IMR-90 (cell line): ENCODE data around the gene CACNA1G. TPM values are rescaled to one million over a fixed set of nuclear protein-coding genes. Genes with fewer than 3 reads are reported as not detected.

Experiments
- ATAC-seq: fragments of 200-7000 bp; cut with Tn5 transposase; 2 replicates; pipeline ENCODE4 v1.9.1; 2020; ENCODE audit warnings: low read depth, mild to moderate bottlenecking, moderate library complexity
- BruUV-seq: library from RNA; stranded (reverse); fragments of 400-500 nt; replicated peaks from 2 replicates; lab custom pipeline; 2021; lab: Mats Ljungman, UMichigan
- CTCF ChIA-PET: fragments of 300-600 bp; formaldehyde crosslinking; extraction: SDS; loops from one replicate; lab custom pipeline; 2021; ENCODE audit warnings: antibody characterized with exemption; lab: Yijun Ruan, JAX
- POLR2A ChIA-PET: fragments of 300-600 bp; sonication (Branson Sonifier 250); formaldehyde crosslinking; loops from one replicate; lab custom pipeline; 2022; ENCODE audit warnings: antibody characterized with exemption; ENCODE audit not compliant: unreplicated experiment; lab: Charles Lee
- DNase-seq: peaks from one replicate; pipeline ENCODE4 v3.0.0; 2013
- H2AFZ ChIP-seq: replicated peaks from 2 replicates; pipeline ENCODE3; 2013; ENCODE audit warnings: low read length, mild to moderate bottlenecking; ENCODE audit not compliant: poor library complexity
- H2AK5ac ChIP-seq: 2 replicates; pipeline ENCODE4 v1.6.1; 2013; ENCODE audit warnings: low read depth, low read length, inconsistent platforms
- H2AK9ac ChIP-seq: replicated peaks from 2 replicates; pipeline ENCODE3; 2013; ENCODE audit warnings: mild to moderate bottlenecking, low read depth, low read length, moderate library complexity; ENCODE audit not compliant: poor library complexity
- H2BK120ac ChIP-seq: 2 replicates; pipeline ENCODE4 v1.6.1; 2013; ENCODE audit warnings: low read depth, low read length, inconsistent platforms
- H2BK15ac ChIP-seq: 3 replicates; pipeline ENCODE4 v1.6.1; 2013; ENCODE audit warnings: low read depth, low read length, inconsistent platforms
- H2BK20ac ChIP-seq: 2 replicates; pipeline ENCODE4 v1.6.1; 2013; ENCODE audit warnings: low read depth, mild to moderate bottlenecking, inconsistent platforms, low read length, moderate library complexity
- H2BK5ac ChIP-seq: 2 replicates; pipeline ENCODE4 v1.6.1; 2013; ENCODE audit warnings: mild to moderate bottlenecking, low read depth, low read length, inconsistent platforms; ENCODE audit not compliant: poor library complexity, severe bottlenecking
- H3K14ac ChIP-seq: replicated peaks from 2 replicates; pipeline ENCODE4 v1.6.1; 2013; ENCODE audit warnings: low read depth, low read length, inconsistent platforms
- H3K18ac ChIP-seq: 2 replicates; pipeline ENCODE4 v1.6.1; 2013; ENCODE audit warnings: low read depth, low read length, control low read depth
- H3K23ac ChIP-seq: 2 replicates; pipeline ENCODE4 v1.6.1; 2013; ENCODE audit warnings: low read depth, low read length, inconsistent platforms
- H3K27ac ChIP-seq: 2 replicates; pipeline ENCODE4 v1.5.1; 2013; ENCODE audit warnings: mild to moderate bottlenecking, control low read depth, low read length; ENCODE audit not compliant: insufficient read depth
- H3K27me3 ChIP-seq: 2 replicates; pipeline ENCODE4 v1.6.1; 2013; ENCODE audit warnings: low read length; ENCODE audit not compliant: control insufficient read depth, insufficient read depth
- H3K36me3 ChIP-seq: 2 replicates; pipeline ENCODE4 v1.6.1; 2013; ENCODE audit warnings: low read length, mixed read lengths; ENCODE audit not compliant: control insufficient read depth, insufficient read depth
- H3K4ac ChIP-seq: 2 replicates; pipeline ENCODE4 v1.6.1; 2013; ENCODE audit warnings: low read depth, low read length, inconsistent platforms
- H3K4me1 ChIP-seq: 2 replicates; pipeline ENCODE4 v1.6.1; 2013; ENCODE audit warnings: low read length, mixed read lengths; ENCODE audit not compliant: control insufficient read depth, insufficient read depth
- H3K4me2 ChIP-seq: 2 replicates; pipeline ENCODE4 v1.6.1; 2013; ENCODE audit warnings: low read depth, mild to moderate bottlenecking, control low read depth, low read length, moderate library complexity
- H3K4me3 ChIP-seq: 2 replicates; pipeline ENCODE4 v1.5.1; 2013; ENCODE audit warnings: low read depth, mild to moderate bottlenecking, control low read depth, low read length, moderate library complexity; ENCODE audit not compliant: insufficient read depth
- H3K56ac ChIP-seq: 2 replicates; pipeline ENCODE4 v1.6.1; 2013; ENCODE audit warnings: low read length, inconsistent platforms; ENCODE audit not compliant: insufficient read depth; ENCODE audit errors: extremely low read depth
- H3K79me1 ChIP-seq, 2 experiments: 2 replicates each; pipeline ENCODE4 v1.6.1; 2013; ENCODE audit warnings: low read length in 2 of 2, inconsistent platforms in 1 of 2, low read depth in 1 of 2
- H3K9ac ChIP-seq: 2 replicates; pipeline ENCODE4 v1.6.1; 2013; ENCODE audit warnings: low read depth, low read length, control low read depth
- H3K9me1 ChIP-seq: 2 replicates; pipeline ENCODE4 v1.6.1; 2013; ENCODE audit warnings: low read length, inconsistent platforms; ENCODE audit not compliant: insufficient read depth
- H3K9me3 ChIP-seq: 2 replicates; pipeline ENCODE4 v1.6.1; 2013; ENCODE audit warnings: low read length; ENCODE audit not compliant: control insufficient read depth, insufficient read depth
- H4K20me1 ChIP-seq: 2 replicates; pipeline ENCODE4 v1.6.1; 2013; ENCODE audit warnings: low read length, inconsistent platforms; ENCODE audit not compliant: insufficient read depth
- H4K5ac ChIP-seq: 2 replicates; pipeline ENCODE4 v1.6.1; 2013; ENCODE audit warnings: mild to moderate bottlenecking, low read depth, low read length, control low read depth
- H4K8ac ChIP-seq, 2 experiments: 2 replicates each; pipeline ENCODE4 v1.6.1; 2013; ENCODE audit warnings: low read depth in 2 of 2, low read length in 2 of 2, control low read depth in 1 of 2, inconsistent platforms in 1 of 2
- H4K91ac ChIP-seq: 2 replicates; pipeline ENCODE4 v1.6.1; 2013; ENCODE audit warnings: low read depth, low read length, inconsistent platforms; ENCODE audit not compliant: insufficient read depth
- BHLHE40 ChIP-seq: fragments of 150-350 bp; IDR thresholded peaks from 2 replicates; pipeline ENCODE4 v1.6.1; 2016; ENCODE audit warnings: mild to moderate bottlenecking, low read depth, low read length
- CEBPB ChIP-seq: IDR thresholded peaks from 2 replicates; pipeline ENCODE4 v1.6.1; 2012; ENCODE audit warnings: low read depth, low read length, improper control_type of control experiment
- FOS ChIP-seq: fragments of 150-350 bp; IDR thresholded peaks from 2 replicates; pipeline ENCODE4 v1.6.1; 2016; ENCODE audit warnings: low read depth, low read length
- MAFK ChIP-seq: IDR thresholded peaks from 2 replicates; pipeline ENCODE4 v1.6.1; 2012; ENCODE audit warnings: low read depth, low read length, improper control_type of control experiment
- MAZ ChIP-seq: IDR thresholded peaks from 2 replicates; pipeline ENCODE4 v1.6.1; 2012; ENCODE audit warnings: low read depth, mild to moderate bottlenecking, low read length, improper control_type of control experiment, moderate library complexity, borderline replicate concordance
- NFE2L2 ChIP-seq: fragments of 150-350 bp; IDR thresholded peaks from 2 replicates; pipeline ENCODE4 v1.6.1; 2016; ENCODE audit warnings: low read depth, mild to moderate bottlenecking, low read length
- RFX5 ChIP-seq: IDR thresholded peaks from 2 replicates; pipeline ENCODE4 v1.8.0; 2012; ENCODE audit warnings: low read depth, mild to moderate bottlenecking, low read length, moderate library complexity
- SMC3 ChIP-seq: fragments of 150-350 bp; IDR thresholded peaks from 2 replicates; pipeline ENCODE4 v1.6.1; 2016; ENCODE audit warnings: low read depth, mild to moderate bottlenecking, antibody characterized with exemption, low read length, moderate library complexity
- WGBS, 2 experiments: methylation state at CpG; one replicate each; pipeline versions ENCODE4 v1.1.5 to v1.1.7; 2013; ENCODE audit warnings: missing lambda C conversion rate in 2 of 2; ENCODE audit not compliant: insufficient read length in 1 of 2; ENCODE audit errors: extremely low coverage in 2 of 2; 5-methylcytosine and 5-hydroxymethylcytosine counted together
- dilution Hi-C: fragments of 300-500 bp; cut with HindIII; formaldehyde crosslinking; loops from one replicate; pipeline ENCODE4 v1.14.3; 2018; ENCODE audit warnings: low sequenced_read_pairs; ENCODE audit not compliant: unreplicated experiment
- in situ Hi-C: fragments of 300-500 bp; cut with MboI; formaldehyde crosslinking; loops from 3 replicates; pipeline ENCODE4 v1.14.3; 2019; ENCODE audit warnings: low sequenced_read_pairs, inconsistent platforms, mixed read lengths
- intact Hi-C: fragments of 100-400 bp; cut with micrococcal nuclease; formaldehyde crosslinking; loops from 2 replicates; pipeline ENCODE4 v1.10.0; 2022
- polyA plus RNA-seq, 3 experiments: library from polyadenylated mRNA; depleted of rRNA; stranded (reverse); fragments of >200 nt; gene quantifications; 2 replicates each; pipeline ENCODE4 v1.2.3, GENCODE V29; 2012; ENCODE audit warnings: low replicate concordance in 1 of 3
- total RNA-seq: library from RNA; depleted of rRNA; stranded (reverse); fragments of >200 nt; gene quantifications from 2 replicates; pipeline ENCODE4 v1.2.3, GENCODE V29; 2012
- TF ChIP-seq, protein P1 (sequence below): fragments of 150-350 bp; IDR thresholded peaks from 2 replicates; pipeline ENCODE4 v1.6.1; 2017; ENCODE audit warnings: mild to moderate bottlenecking, antibody characterized with exemption, low read length, low read depth

CACNA1G gene
- total and polyA plus RNA-seq, 2 of the 4 experiments (the other 2 are of a cell fraction): under 0.01 to 0.03 TPM

- Histone ChIP-seq H4K5ac (peak overlapping the region; percentile 58), H3K56ac (peak overlapping the region; percentile 34; the same call in 1 of the 2 replicates), H3K4me3 (no peak overlapping the region), H3K79me1 (peaks cover 0 to 18% of the 10 kb centered on the region in 2 experiments; a peak in 2 of 4 replicates), H3K4me2 (no peak overlapping the region), H4K8ac (peak overlapping the region; percentile 66 to 97), H4K20me1 (no peaks in the 10 kb centered on the region), H4K91ac (peak overlapping the region; percentile 96), H3K18ac (peak overlapping the region; percentile 65), H2BK15ac (peak overlapping the region; percentile 93), H3K27ac (peak overlapping the region; percentile 72), H2AK5ac (peak overlapping the region; percentile 98), H3K14ac (peak overlapping the region; percentile 97), H3K9me3 (no peaks in the 10 kb centered on the region), H2BK5ac (peak overlapping the region; percentile 95), H3K9ac (0 out of 2 replicates have a peak overlapping the region, but pooled peaks have one; percentile 16), H3K9me1 (peaks cover 41% of the 10 kb centered on the region), H3K36me3 (peaks cover 2% of the 10 kb centered on the region; the same call in 1 of the 2 replicates), H3K4me1 (peaks cover 32% of the 10 kb centered on the region), H2AFZ (peak overlapping the region; percentile 87), H2AK9ac (peak overlapping the region; percentile 99), H3K27me3 (no peaks in the 10 kb centered on the region), H2BK20ac (peak overlapping the region; percentile 98), H3K23ac (peak overlapping the region; percentile 82), H3K4ac (peak overlapping the region; percentile 98), H2BK120ac (peak overlapping the region; percentile 98)
- TF ChIP-seq BHLHE40 (no peak; the same call in 1 of the 2 replicates), MAZ (peak; percentile 89), FOS (peak; percentile 72), CEBPB (peak; percentile 70), MAFK (peak; percentile 92), RFX5 (no peak), NFE2L2 (peak; percentile 99), SMC3 (no peak)
- TF ChIP-seq, protein P1, sequence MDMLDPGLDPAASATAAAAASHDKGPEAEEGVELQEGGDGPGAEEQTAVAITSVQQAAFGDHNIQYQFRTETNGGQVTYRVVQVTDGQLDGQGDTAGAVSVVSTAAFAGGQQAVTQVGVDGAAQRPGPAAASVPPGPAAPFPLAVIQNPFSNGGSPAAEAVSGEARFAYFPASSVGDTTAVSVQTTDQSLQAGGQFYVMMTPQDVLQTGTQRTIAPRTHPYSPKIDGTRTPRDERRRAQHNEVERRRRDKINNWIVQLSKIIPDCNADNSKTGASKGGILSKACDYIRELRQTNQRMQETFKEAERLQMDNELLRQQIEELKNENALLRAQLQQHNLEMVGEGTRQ: no peak
- intact Hi-C loops: no loop called here
- ChIA-PET POLR2A (interaction anchor here (0.5 to 1.4 kb wide), 4 partner anchors 9 to 57 kb away, joined by 3 to 5 read pairs (median 4); partner anchors contain the start of gene LUC7L3), CTCF (interaction anchor here (1.3 kb wide), 1 partner anchor 10 kb away, joined by 4 read pairs; no protein-coding TSS in a partner anchor)
- BruUV-seq: no TSS peak
- DNase-seq (peak; percentile 93), ATAC-seq (peak; percentile 69)
- WGBS, 2 experiments: 49% methylated on average over 6 of the region's 9 CpGs; no CpG with 5 or more reads in 1 of the 2 experiments
- dilution Hi-C loops: no loop called here
- in situ Hi-C loops: no loop called here
These were observed 101.4 kb downstream of the CACNA1G start for GRCh38 chr17:50661795-50662391.
